ENCODE measurements around the gene TNIK.

Gene TNIK

DNA sequence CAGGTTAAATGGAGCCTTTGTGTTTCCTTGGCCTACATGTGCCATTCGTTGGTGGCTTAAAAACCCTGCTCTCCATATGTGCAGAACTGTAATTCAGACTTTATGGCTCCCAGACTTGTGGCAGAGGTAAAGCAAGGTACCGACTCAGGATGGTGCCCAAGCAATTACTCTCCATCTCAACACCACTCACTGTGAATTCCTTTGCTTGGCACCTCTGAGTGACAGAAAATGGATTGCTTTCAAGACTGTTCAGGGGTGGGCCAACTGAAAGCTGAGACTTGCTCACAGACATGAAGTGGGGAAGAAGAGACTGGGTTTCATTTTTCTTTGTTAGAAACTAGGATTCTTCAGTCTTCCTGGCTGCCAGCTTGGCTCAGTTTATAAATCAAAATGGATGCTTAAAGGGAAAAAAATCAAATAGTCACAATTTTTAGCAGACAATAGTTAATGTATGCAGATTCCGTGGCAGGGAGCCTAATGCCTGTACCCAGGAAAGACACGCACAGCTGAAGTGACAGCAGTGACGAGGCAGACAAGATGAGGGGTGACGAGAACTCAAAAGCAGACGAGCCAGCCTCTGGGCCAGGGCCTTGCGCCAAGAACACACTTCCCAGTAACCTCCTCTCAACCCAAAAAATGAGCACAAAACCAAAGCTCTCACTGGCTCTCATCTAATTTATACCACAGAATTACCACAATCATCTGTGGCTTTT, 225.8 kb downstream of the TNIK start:
- H3K27ac ChIP-seq (ENCODE audit: low read length), result no peak overlapping the region
- no peak for TF ChIP-seq EZH2phosphoT487 (IDR thresholded peaks at IDR 0.05; ENCODE audit: low read depth)
- TF ChIP-seq, protein P1, sequence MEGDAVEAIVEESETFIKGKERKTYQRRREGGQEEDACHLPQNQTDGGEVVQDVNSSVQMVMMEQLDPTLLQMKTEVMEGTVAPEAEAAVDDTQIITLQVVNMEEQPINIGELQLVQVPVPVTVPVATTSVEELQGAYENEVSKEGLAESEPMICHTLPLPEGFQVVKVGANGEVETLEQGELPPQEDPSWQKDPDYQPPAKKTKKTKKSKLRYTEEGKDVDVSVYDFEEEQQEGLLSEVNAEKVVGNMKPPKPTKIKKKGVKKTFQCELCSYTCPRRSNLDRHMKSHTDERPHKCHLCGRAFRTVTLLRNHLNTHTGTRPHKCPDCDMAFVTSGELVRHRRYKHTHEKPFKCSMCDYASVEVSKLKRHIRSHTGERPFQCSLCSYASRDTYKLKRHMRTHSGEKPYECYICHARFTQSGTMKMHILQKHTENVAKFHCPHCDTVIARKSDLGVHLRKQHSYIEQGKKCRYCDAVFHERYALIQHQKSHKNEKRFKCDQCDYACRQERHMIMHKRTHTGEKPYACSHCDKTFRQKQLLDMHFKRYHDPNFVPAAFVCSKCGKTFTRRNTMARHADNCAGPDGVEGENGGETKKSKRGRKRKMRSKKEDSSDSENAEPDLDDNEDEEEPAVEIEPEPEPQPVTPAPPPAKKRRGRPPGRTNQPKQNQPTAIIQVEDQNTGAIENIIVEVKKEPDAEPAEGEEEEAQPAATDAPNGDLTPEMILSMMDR (IDR thresholded peaks at IDR 0.05; ENCODE audit: low read depth, low read length), result no peak

DNA sequence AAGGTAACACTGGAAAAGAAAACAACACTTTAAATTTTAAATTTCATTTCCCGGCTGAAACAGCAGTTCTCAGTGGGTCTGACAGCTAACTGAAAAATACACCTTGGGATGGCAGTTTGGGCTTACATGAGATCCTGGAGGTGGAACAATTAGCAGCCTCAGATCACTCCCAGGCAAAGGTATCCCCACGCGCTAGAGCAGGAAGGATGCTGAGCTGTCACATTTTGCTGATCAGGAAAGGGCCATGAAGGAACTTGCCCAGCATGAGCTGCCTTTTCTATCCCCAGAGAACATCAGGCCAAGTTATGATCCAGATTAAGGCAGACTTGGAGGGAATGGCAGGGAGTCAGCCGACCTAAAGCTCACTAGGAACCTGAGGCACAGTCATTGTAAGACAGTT, 228.8 kb downstream of the TNIK start:
- no peak for TF ChIP-seq EZH2phosphoT487 (IDR thresholded peaks at IDR 0.05; ENCODE audit: low read depth)
- TF ChIP-seq, protein P1 (IDR thresholded peaks at IDR 0.05; ENCODE audit: low read depth, low read length), result no peak
- no peak overlapping the region for H3K4me2 ChIP-seq (ENCODE audit: low read length)

More for the DNA sequence above, 225.8 kb downstream of the TNIK start:
- Histone ChIP-seq H3K4me2 (ENCODE audit: low read length) (no peak overlapping the region), H3K4me3 (ENCODE audit: low read length) (no peak overlapping the region), H3K27me3 (ENCODE audit: low read depth, low read length) (no peaks in the 10 kb centered on the region), H3K9me3 (ENCODE audit: insufficient read depth, low read length) (no peaks in the 10 kb centered on the region), H2AFZ (ENCODE audit: low read depth, low read length) (no peak overlapping the region), H3K9ac (ENCODE audit: low read length) (no peak overlapping the region), H3K4me1 (ENCODE audit: low read length) (no peaks in the 10 kb centered on the region), H3K36me3 (replicated peaks; ENCODE audit: low read depth, low read length) (peaks cover 6% of the 10 kb centered on the region), H4K20me1 (ENCODE audit: insufficient read depth, low read length) (no peaks in the 10 kb centered on the region), H3K79me2 (ENCODE audit: low read length) (peaks cover 3% of the 10 kb centered on the region; the same call in 1 of the 2 replicates)

DNA sequence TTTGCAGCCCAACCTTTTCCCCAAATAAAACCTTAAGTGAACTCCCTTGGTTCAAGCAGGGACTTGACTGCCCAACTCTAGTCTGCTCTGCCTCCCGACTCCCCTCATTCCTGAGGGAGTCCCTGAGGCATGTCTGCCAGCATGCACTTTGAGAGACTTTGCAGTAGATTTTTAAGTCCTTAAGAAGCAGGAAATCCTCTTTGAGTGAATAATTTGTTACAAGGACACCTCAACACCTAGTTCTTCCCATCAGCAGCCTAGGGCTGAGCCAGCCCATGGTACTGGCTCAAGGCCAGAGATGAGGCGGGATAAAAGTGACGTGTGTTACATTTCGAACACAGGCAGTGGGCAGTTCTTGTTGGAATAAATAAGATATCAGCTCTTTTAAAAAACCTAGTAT, 229.3 kb downstream of the TNIK start:
- H3K79me2 ChIP-seq (ENCODE audit: low read length), result peaks cover 3% of the 10 kb centered on the region; the same call in 1 of the 2 replicates
- no peak overlapping the region for H2AFZ ChIP-seq (ENCODE audit: low read depth, low read length)
- TF ChIP-seq, protein P1 (IDR thresholded peaks at IDR 0.05; ENCODE audit: low read depth, low read length), result no peak
- no peak for TF ChIP-seq EZH2phosphoT487 (IDR thresholded peaks at IDR 0.05; ENCODE audit: low read depth)
- H3K27ac ChIP-seq (ENCODE audit: low read length), result no peak overlapping the region
- no peak overlapping the region for H3K4me2 ChIP-seq (ENCODE audit: low read length)
- no peaks in the 10 kb centered on the region for H3K27me3 ChIP-seq (ENCODE audit: low read depth, low read length)
- H4K20me1 ChIP-seq (ENCODE audit: insufficient read depth, low read length), result no peaks in the 10 kb centered on the region
- H3K9ac ChIP-seq (ENCODE audit: low read length), result no peak overlapping the region
- no peak overlapping the region for H3K4me3 ChIP-seq (ENCODE audit: low read length)
- H3K4me1 ChIP-seq (ENCODE audit: low read length), result peaks cover 7% of the 10 kb centered on the region
- peaks cover 22% of the 10 kb centered on the region for H3K36me3 ChIP-seq (replicated peaks; ENCODE audit: low read depth, low read length)
- peaks cover 5% of the 10 kb centered on the region for H3K9me3 ChIP-seq (ENCODE audit: insufficient read depth, low read length)

More for the DNA sequence above, 228.8 kb downstream of the TNIK start:
- Histone ChIP-seq H3K79me2 (ENCODE audit: low read length) (peaks cover 3% of the 10 kb centered on the region; the same call in 1 of the 2 replicates), H3K36me3 (replicated peaks; ENCODE audit: low read depth, low read length) (peaks cover 17% of the 10 kb centered on the region), H3K9me3 (ENCODE audit: insufficient read depth, low read length) (no peaks in the 10 kb centered on the region), H2AFZ (ENCODE audit: low read depth, low read length) (no peak overlapping the region), H3K4me3 (ENCODE audit: low read length) (no peak overlapping the region), H3K27ac (ENCODE audit: low read length) (no peak overlapping the region), H4K20me1 (ENCODE audit: insufficient read depth, low read length) (no peaks in the 10 kb centered on the region), H3K9ac (ENCODE audit: low read length) (no peak overlapping the region), H3K27me3 (ENCODE audit: low read depth, low read length) (no peaks in the 10 kb centered on the region), H3K4me1 (ENCODE audit: low read length) (peaks cover 7% of the 10 kb centered on the region)

DNA sequence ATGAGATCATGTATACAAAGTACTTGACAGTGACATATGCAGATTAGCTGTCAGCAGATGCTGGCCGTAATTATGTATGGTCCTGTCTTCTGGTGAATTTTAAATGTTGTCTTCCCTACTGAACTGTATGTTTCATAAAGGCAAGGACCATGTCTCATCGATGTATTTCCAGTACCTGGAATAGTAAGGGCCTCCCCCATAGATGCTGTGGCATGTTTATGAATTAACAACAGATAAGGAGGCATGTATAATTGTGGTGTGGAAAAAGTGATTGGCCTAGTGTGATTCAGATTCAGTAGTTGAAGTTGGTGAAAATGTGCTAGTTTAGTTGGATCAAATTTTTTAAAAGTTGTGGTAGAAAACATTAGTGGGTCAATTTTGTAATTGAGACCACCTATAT, 231.0 kb downstream of the TNIK start:
- Histone ChIP-seq H3K27me3 (ENCODE audit: low read depth, low read length) (no peaks in the 10 kb centered on the region), H4K20me1 (ENCODE audit: insufficient read depth, low read length) (no peaks in the 10 kb centered on the region), H3K4me1 (ENCODE audit: low read length) (peaks cover 7% of the 10 kb centered on the region), H3K4me2 (ENCODE audit: low read length) (no peak overlapping the region), H3K9me3 (ENCODE audit: insufficient read depth, low read length) (peaks cover 10% of the 10 kb centered on the region), H3K27ac (ENCODE audit: low read length) (no peak overlapping the region), H3K79me2 (ENCODE audit: low read length) (peaks cover 3% of the 10 kb centered on the region; the same call in 1 of the 2 replicates), H3K36me3 (replicated peaks; ENCODE audit: low read depth, low read length) (peaks cover 29% of the 10 kb centered on the region), H3K4me3 (ENCODE audit: low read length) (no peak overlapping the region), H2AFZ (ENCODE audit: low read depth, low read length) (no peak overlapping the region), H3K9ac (ENCODE audit: low read length) (no peak overlapping the region)
- TF ChIP-seq EZH2phosphoT487 (IDR thresholded peaks at IDR 0.05; ENCODE audit: low read depth), result no peak
- TF ChIP-seq, protein P1 (IDR thresholded peaks at IDR 0.05; ENCODE audit: low read depth, low read length), result no peak
